ENCODE data around the gene RAC3. TPM values are rescaled to one million over a fixed set of nuclear protein-coding genes. Genes with fewer than 3 reads are reported as not detected.
A peak's percentile ranks its signal among the peaks of the same experiment; 100 is the strongest.

Gene RAC3
- total RNA-seq, 2 experiments from 2014 or later: 15.1 to 24.4 TPM

DNA sequence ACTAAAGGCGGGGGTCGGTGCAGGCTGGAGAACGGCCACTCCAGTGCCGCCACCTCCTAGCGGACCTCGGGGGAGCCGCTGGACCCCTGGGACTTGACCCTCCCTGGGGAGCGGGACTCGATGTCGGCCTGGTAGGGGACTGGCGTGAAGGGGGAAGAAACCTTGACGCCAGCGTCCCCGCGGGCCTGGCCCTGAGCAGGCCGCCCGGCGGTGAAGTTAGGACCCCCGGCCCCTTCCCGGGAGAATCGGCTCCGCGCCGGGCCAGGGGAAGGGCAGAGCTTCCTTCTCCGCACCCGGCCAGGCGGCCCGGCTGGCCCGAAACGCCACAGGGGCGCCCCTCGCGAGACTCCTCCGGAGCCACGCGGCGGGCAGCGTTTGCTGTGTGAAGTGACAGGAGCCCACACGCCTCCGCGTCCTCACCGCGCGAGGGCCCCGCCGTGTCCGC is 33.7 kb downstream of the RAC3 start:
- TF ChIP-seq, protein P1, sequence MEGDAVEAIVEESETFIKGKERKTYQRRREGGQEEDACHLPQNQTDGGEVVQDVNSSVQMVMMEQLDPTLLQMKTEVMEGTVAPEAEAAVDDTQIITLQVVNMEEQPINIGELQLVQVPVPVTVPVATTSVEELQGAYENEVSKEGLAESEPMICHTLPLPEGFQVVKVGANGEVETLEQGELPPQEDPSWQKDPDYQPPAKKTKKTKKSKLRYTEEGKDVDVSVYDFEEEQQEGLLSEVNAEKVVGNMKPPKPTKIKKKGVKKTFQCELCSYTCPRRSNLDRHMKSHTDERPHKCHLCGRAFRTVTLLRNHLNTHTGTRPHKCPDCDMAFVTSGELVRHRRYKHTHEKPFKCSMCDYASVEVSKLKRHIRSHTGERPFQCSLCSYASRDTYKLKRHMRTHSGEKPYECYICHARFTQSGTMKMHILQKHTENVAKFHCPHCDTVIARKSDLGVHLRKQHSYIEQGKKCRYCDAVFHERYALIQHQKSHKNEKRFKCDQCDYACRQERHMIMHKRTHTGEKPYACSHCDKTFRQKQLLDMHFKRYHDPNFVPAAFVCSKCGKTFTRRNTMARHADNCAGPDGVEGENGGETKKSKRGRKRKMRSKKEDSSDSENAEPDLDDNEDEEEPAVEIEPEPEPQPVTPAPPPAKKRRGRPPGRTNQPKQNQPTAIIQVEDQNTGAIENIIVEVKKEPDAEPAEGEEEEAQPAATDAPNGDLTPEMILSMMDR (conservative IDR thresholded peaks at IDR 0.05; ENCODE audit: low read length): 0 out of 2 replicates have a peak, but pooled peaks have one; percentile 13
- no peak for TF ChIP-seq EZH2phosphoT487 (IDR thresholded peaks at IDR 0.05; ENCODE audit: borderline replicate concordance, low read depth, low read length)
- no TSS peak for BruUV-seq (replicated peaks)
- H3K9me3 ChIP-seq (ENCODE audit: low read length): no peaks in the 10 kb centered on the region
- H3K36me3 ChIP-seq (ENCODE audit: insufficient read depth, low read length): peaks cover 40% of the 10 kb centered on the region
- H3K4me3 ChIP-seq (ENCODE audit: low read depth, low read length, poor library complexity, severe bottlenecking): peak overlapping the region; percentile 97
- POLR2A ChIA-PET: no interaction called here
- no peak for DNase-seq (ENCODE audit: low spot score)
- H2AFZ ChIP-seq (ENCODE audit: low read length): no peak overlapping the region
- no peaks in the 10 kb centered on the region; the same call in 1 of the 2 replicates for H4K20me1 ChIP-seq (ENCODE audit: insufficient read depth, low read length)
- peak overlapping the region; percentile 42 for H3K27ac ChIP-seq (ENCODE audit: low read depth, low read length, poor library complexity, severe bottlenecking)
- intact Hi-C loops (cut with micrococcal nuclease; ENCODE audit: unreplicated experiment): no loop called here
- CTCF ChIA-PET (ENCODE audit: unreplicated experiment): interaction anchor here (0.9 kb wide), 1 partner anchor 28 kb away, joined by 3 read pairs; the partner anchor contains the start of gene DCXR
- no peaks in the 10 kb centered on the region for H3K9me2 ChIP-seq (ENCODE audit: insufficient read depth, low read length)
- H3K79me2 ChIP-seq (ENCODE audit: insufficient read depth, low read depth, low read length): peaks cover 18% of the 10 kb centered on the region; the same call in 1 of the 2 replicates
- H3K4me2 ChIP-seq (ENCODE audit: low read length): peak overlapping the region; percentile 96
- peaks cover 19% of the 10 kb centered on the region for H3K4me1 ChIP-seq (ENCODE audit: insufficient read depth, low read length, poor library complexity, severe bottlenecking)

DNA sequence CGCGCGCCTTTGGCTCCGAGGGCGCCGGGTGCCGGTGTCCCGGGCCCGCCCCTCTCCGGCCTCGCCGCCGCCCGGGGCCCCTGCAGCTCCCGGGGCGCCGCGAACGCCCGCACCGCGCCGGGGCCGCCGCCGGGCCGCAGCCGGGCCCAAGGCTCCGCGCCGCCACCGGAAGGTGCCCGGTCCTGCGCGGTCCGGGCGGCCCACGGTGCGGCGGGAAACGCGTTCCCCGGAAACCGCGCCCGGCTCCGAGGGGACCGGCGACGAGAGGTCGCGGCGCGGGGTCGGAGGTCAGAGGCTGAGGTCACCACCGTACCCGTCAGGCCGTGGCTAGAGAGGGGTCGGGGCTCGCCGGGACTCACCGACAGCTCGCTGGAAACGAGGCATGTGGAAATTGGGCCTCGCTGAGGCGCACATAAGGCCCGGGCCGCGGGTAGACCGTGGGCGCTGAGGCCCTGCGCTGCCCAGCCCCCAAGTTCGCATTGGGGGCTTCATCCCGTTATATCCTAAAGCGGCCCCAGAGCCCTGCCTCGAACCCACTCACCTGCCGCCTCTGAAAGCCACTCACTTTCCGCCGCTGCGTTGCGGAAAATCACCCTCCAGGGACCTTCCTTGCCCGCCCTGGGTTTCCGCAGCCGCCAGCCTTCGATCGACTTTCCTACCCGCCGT is 34.3 kb downstream of the RAC3 start, which contains the start of gene DUS1L:
Gene DUS1L (minus strand): TSS at position 167 of the 666 bp plus-strand sequence. CDS start 745 bp downstream, outside the sequence.
- TF ChIP-seq, protein P1 (conservative IDR thresholded peaks at IDR 0.05; ENCODE audit: low read length): no peak
- no peak for TF ChIP-seq EZH2phosphoT487 (IDR thresholded peaks at IDR 0.05; ENCODE audit: borderline replicate concordance, low read depth, low read length)
- ChIA-PET POLR2A (interaction anchor here (0.8 to 1.0 kb wide), 3 partner anchors 11 to 40 kb away, joined by 3 to 5 read pairs (median 3); no protein-coding TSS in a partner anchor), CTCF (ENCODE audit: unreplicated experiment) (no interaction called here)
- H3K9me2 ChIP-seq (ENCODE audit: insufficient read depth, low read length): no peaks in the 10 kb centered on the region
- peak; percentile 84 for DNase-seq (ENCODE audit: low spot score)
- peaks cover 34% of the 10 kb centered on the region for H3K36me3 ChIP-seq (ENCODE audit: insufficient read depth, low read length)
- H4K20me1 ChIP-seq (ENCODE audit: insufficient read depth, low read length): no peaks in the 10 kb centered on the region; the same call in 1 of the 2 replicates
- H3K4me2 ChIP-seq (ENCODE audit: low read length): peak within 1 kb of the TSS; percentile 96
- BruUV-seq (replicated peaks): TSS peak; percentile 95
- peaks cover 18% of the 10 kb centered on the region; the same call in 1 of the 2 replicates for H3K79me2 ChIP-seq (ENCODE audit: insufficient read depth, low read depth, low read length)
- H3K9me3 ChIP-seq (ENCODE audit: low read length): no peaks in the 10 kb centered on the region
- H3K4me1 ChIP-seq (ENCODE audit: insufficient read depth, low read length, poor library complexity, severe bottlenecking): peaks cover 19% of the 10 kb centered on the region
- peak within 1 kb of the TSS; percentile 78 for H2AFZ ChIP-seq (ENCODE audit: low read length)
- H3K4me3 ChIP-seq (ENCODE audit: low read depth, low read length, poor library complexity, severe bottlenecking): peak within 1 kb of the TSS; percentile 97
- intact Hi-C loops (cut with micrococcal nuclease; ENCODE audit: unreplicated experiment): no loop called here
- H3K27ac ChIP-seq (ENCODE audit: low read depth, low read length, poor library complexity, severe bottlenecking): peak within 1 kb of the TSS; percentile 42

DNA sequence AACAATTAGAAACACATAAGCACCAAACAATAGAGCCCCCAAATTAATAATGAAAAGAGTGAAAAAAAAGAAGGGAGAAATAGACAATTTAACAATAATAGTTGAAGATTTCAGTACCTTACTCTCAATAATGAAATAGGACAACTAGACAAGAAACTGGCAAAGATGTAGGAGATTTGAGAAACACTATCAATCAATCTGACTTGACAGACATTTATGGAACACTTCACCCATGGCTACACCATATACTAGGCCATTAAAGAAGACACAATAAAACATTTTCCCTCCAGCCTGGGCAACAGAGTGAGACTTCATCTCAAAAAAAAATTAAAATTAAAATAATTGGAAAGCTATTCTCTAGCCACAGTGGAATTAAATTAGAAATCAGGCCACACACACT is 39.1 kb downstream of the RAC3 start:
- no peaks in the 10 kb centered on the region for H3K9me2 ChIP-seq (ENCODE audit: insufficient read depth, low read length)
- no peak overlapping the region for H3K4me3 ChIP-seq (ENCODE audit: low read depth, low read length, poor library complexity, severe bottlenecking)
- H4K20me1 ChIP-seq (ENCODE audit: insufficient read depth, low read length): no peaks in the 10 kb centered on the region
- CTCF ChIA-PET (ENCODE audit: unreplicated experiment): no interaction called here
- H3K27ac ChIP-seq (ENCODE audit: low read depth, low read length, poor library complexity, severe bottlenecking): no peak overlapping the region
- DNase-seq (ENCODE audit: low spot score): no peak
- no peak overlapping the region for H2AFZ ChIP-seq (ENCODE audit: low read length)
- H3K9me3 ChIP-seq (ENCODE audit: low read length): no peaks in the 10 kb centered on the region
- no peaks in the 10 kb centered on the region; the same call in 1 of the 2 replicates for H3K79me2 ChIP-seq (ENCODE audit: insufficient read depth, low read depth, low read length)
- H3K4me2 ChIP-seq (ENCODE audit: low read length): no peak overlapping the region
- POLR2A ChIA-PET: interaction anchor here (1.1 to 1.2 kb wide), 2 partner anchors 30 to 33 kb away, joined by 3 to 4 read pairs; partner anchors contain the start of gene DCXR
- TF ChIP-seq, protein P1 (conservative IDR thresholded peaks at IDR 0.05; ENCODE audit: low read length): no peak
- TF ChIP-seq EZH2phosphoT487 (IDR thresholded peaks at IDR 0.05; ENCODE audit: borderline replicate concordance, low read depth, low read length): no peak
- intact Hi-C loops (cut with micrococcal nuclease; ENCODE audit: unreplicated experiment): no loop called here
- H3K4me1 ChIP-seq (ENCODE audit: insufficient read depth, low read length, poor library complexity, severe bottlenecking): peaks cover 22% of the 10 kb centered on the region
- no TSS peak for BruUV-seq (replicated peaks)
- no peaks in the 10 kb centered on the region for H3K36me3 ChIP-seq (ENCODE audit: insufficient read depth, low read length)

All from OCI-LY7 (cell line).